Gastroesophageal sphincter (tissue), 4 donors: Measurements from ENCODE around the gene PCNX4. TPM values are rescaled to one million over a fixed set of nuclear protein-coding genes. Genes with fewer than 3 reads are reported as not detected.

Experiments used
- ATAC-seq: fragments of 150-250 bp; one replicate; pipeline ENCODE4 v1.9.1; 2016; ENCODE audit warnings: mild to moderate bottlenecking, moderate library complexity
- H3K27ac ChIP-seq, 4 donors: fragments of 200-600 bp; sonication (generic) in 3 of 4; 1 replicate in 3 of 4; 2 replicates in 1 of 4; pipeline ENCODE4 v1.5.1; 2016 to 2019
- H3K27me3 ChIP-seq: fragments of 200-600 bp; sonication (generic); one replicate; pipeline ENCODE4 v1.5.1; 2019
- H3K36me3 ChIP-seq, 2 donors: fragments of 200-600 bp; sonication (generic); one replicate each; pipeline ENCODE4 v1.5.1; 2019; ENCODE audit warnings: control low read depth in 1 of 2
- H3K4me1 ChIP-seq, 3 donors: fragments of 200-600 bp; sonication (generic); 1 replicate in 2 of 3; 2 replicates in 1 of 3; pipeline ENCODE4 v1.5.1; 2016 to 2019; ENCODE audit warnings: control low read depth in 2 of 3
- H3K4me3 ChIP-seq, 2 donors: fragments of 200-600 bp; sonication (generic); one replicate each; pipeline ENCODE4 v1.5.1; 2019; ENCODE audit warnings: mild to moderate bottlenecking in 1 of 2, moderate library complexity in 1 of 2
- H3K9me3 ChIP-seq, 3 donors: fragments of 200-600 bp; sonication (generic); one replicate each; pipeline ENCODE4 v1.5.1; 2017 to 2019; ENCODE audit warnings: control low read depth in 2 of 3
- EP300 ChIP-seq: sonication (generic); formaldehyde crosslinking; IDR thresholded peaks from one replicate; pipeline ENCODE4 v1.6.1; 2017; ENCODE audit warnings: antibody characterized with exemption, mild to moderate bottlenecking
- POLR2A ChIP-seq, 2 donors: fragments of 450-650 bp; IDR thresholded peaks; one replicate each; pipeline ENCODE4 v1.6.1; 2017; ENCODE audit warnings: antibody characterized with exemption in 2 of 2, mild to moderate bottlenecking in 2 of 2, moderate library complexity in 1 of 2
- POLR2AphosphoS5 ChIP-seq: sonication (generic); formaldehyde crosslinking; IDR thresholded peaks from one replicate; pipeline ENCODE4 v1.6.1; 2017; ENCODE audit warnings: antibody characterized with exemption
- WGBS, 2 donors: methylation state at CpG; one replicate each; pipeline ENCODE4 v1.1.5; 2018; ENCODE audit warnings: low coverage in 1 of 2; 5-methylcytosine and 5-hydroxymethylcytosine counted together
- total RNA-seq, 4 donors: library from RNA; depleted of rRNA; stranded (reverse); fragments of >200 nt; gene quantifications; one replicate each; pipeline ENCODE4 v1.1.0, GENCODE V29; 2016
- TF ChIP-seq, protein P1 (sequence below), 4 experiments: fragments of 200-600 bp in 2 of 4; fragments of 450-650 bp in 2 of 4; sonication (generic) in 1 of 4; IDR thresholded peaks; one replicate each; pipeline ENCODE4 v1.5.1; 2017 to 2019; ENCODE audit warnings: antibody characterized with exemption in 4 of 4, mild to moderate bottlenecking in 2 of 4, moderate library complexity in 2 of 4

Gene PCNX4
- total RNA-seq, 4 donors from 2014 or later: 30.0 to 65.7 (median 40.2) TPM

DNA sequence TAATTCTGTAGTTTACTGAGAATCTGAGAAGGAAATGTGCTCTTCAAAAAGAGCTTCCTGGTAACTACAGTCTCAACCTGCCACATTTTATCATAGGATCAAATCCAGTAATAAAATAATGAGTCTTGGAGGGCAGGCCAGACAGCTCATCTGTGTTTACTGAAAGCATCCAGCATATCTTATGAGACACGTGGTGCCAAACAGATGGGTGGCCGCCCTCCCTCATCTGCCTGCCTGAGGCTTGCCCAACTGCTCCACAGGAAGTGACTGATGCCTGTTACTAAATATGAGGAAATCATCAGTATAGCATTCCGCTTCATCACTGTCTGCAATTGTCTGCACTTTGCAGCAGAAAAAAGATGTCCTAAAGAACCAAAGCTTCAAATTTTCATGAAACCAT, 60.0 kb downstream of the PCNX4 start:
- Histone ChIP-seq H3K36me3 (peaks cover 3 to 77% of the 10 kb centered on the region in 2 donors), H3K27ac (peak overlapping the region in 3 of 4 donors; percentile 32 to 59 (median 38))
- TF ChIP-seq POLR2AphosphoS5: peak; percentile 35
- TF ChIP-seq, protein P1, sequence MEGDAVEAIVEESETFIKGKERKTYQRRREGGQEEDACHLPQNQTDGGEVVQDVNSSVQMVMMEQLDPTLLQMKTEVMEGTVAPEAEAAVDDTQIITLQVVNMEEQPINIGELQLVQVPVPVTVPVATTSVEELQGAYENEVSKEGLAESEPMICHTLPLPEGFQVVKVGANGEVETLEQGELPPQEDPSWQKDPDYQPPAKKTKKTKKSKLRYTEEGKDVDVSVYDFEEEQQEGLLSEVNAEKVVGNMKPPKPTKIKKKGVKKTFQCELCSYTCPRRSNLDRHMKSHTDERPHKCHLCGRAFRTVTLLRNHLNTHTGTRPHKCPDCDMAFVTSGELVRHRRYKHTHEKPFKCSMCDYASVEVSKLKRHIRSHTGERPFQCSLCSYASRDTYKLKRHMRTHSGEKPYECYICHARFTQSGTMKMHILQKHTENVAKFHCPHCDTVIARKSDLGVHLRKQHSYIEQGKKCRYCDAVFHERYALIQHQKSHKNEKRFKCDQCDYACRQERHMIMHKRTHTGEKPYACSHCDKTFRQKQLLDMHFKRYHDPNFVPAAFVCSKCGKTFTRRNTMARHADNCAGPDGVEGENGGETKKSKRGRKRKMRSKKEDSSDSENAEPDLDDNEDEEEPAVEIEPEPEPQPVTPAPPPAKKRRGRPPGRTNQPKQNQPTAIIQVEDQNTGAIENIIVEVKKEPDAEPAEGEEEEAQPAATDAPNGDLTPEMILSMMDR (IDR thresholded peaks at IDR 0.05): no peak

DNA sequence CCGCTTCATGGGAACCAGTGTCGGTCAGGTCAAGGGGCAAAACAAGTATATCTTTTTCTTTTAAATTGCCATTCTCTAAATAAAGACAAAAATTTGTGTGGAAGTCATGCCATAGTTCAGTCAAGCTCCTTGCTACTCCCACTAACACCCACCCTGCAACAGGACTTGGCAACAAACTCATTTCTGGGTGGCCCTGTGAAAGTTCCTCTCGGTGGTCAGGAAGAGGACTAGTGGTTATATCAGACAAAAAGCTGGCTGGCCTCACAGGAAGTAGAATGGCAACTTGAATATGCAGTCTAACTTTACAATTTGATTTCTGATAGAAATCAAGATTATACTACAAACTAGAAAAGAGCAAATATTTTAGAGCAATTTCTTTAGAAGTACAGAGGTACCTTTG, 62.3 kb downstream of the PCNX4 start:
- no peaks in the 10 kb centered on the region for H3K27me3 ChIP-seq
- H3K4me3 ChIP-seq: no peak overlapping the region
- ATAC-seq: no peak
- 80 to 100% methylated on average over 1 to 3 of the region's 3 CpGs for WGBS, 2 donors
- H3K4me1 ChIP-seq: peaks cover 0 to 17% (median 5%) of the 10 kb centered on the region in 3 donors
- no peak overlapping the region for H3K27ac ChIP-seq
- no peaks in the 10 kb centered on the region for H3K9me3 ChIP-seq
- TF ChIP-seq POLR2A (IDR thresholded peaks at IDR 0.05): no peak
- TF ChIP-seq POLR2AphosphoS5: no peak
- TF ChIP-seq EP300: no peak
- TF ChIP-seq, protein P1 (IDR thresholded peaks at IDR 0.05): no peak
- peaks cover 0 to 55% of the 10 kb centered on the region in 2 donors for H3K36me3 ChIP-seq

More for the DNA sequence above, 60.0 kb downstream of the PCNX4 start:
- WGBS, 2 donors: 33 to 54% methylated on average over 1 to 3 of the region's 3 CpGs
- Histone ChIP-seq H3K4me1 (peaks cover 0 to 17% (median 5%) of the 10 kb centered on the region in 3 donors), H3K27me3 (no peaks in the 10 kb centered on the region), H3K4me3 (no peak overlapping the region), H3K9me3 (no peaks in the 10 kb centered on the region)
- ATAC-seq: peak; percentile 98

DNA sequence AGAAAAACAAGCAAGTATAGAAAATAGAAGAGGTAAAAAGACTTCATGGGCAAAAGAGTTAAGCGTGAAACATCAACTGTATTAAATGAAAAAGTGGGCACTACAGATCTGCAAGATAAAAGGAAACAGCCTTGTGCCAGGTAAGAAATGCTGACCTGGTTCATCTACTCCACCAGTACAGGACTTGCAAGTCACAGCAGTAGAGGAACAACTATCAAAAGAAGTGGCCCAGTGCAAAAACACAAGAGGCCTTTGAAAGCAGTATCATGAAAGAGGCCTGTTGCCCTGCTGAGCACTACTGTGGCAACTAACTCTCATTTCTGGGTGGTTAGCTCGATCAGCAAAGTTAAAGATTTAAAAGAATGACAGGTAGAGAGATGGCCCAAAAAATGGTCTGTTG, 62.9 kb downstream of the PCNX4 start:
- no peak overlapping the region for H3K27ac ChIP-seq
- 79 to 100% methylated on average over 2 of the region's 2 CpGs for WGBS, 2 donors
- no peak for ATAC-seq
- peaks cover 0 to 48% of the 10 kb centered on the region in 2 donors for H3K36me3 ChIP-seq
- peaks cover 0 to 17% (median 5%) of the 10 kb centered on the region in 3 donors for H3K4me1 ChIP-seq
- no peaks in the 10 kb centered on the region for H3K9me3 ChIP-seq
- no peak for TF ChIP-seq EP300
- no peak for TF ChIP-seq POLR2AphosphoS5
- TF ChIP-seq POLR2A (IDR thresholded peaks at IDR 0.05): no peak
- TF ChIP-seq, protein P1 (IDR thresholded peaks at IDR 0.05): no peak
- no peak overlapping the region for H3K4me3 ChIP-seq
- no peaks in the 10 kb centered on the region for H3K27me3 ChIP-seq

DNA sequence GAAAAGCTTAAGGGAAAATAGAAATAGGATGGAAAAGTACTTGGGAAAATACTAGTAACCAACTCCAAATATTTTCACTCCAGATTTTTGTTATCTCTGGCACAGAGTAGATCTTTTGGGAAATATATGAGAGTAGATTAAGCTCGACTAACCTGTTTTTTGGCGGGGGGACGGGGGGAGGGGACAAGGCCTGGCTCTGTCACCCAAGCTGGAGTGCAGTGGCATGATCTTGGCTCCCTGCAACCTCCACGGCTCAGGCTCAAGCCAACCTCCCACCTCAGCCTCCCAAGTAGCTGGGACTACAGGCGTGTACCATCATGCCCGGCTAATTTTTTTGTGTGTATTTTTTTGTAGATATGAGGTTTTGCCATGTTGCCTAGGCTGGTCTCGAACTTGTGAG, 68.7 kb downstream of the PCNX4 start:
- no peak for ATAC-seq
- H3K4me1 ChIP-seq: peaks cover 0 to 42% (median 4%) of the 10 kb centered on the region in 3 donors
- no peak overlapping the region for H3K4me3 ChIP-seq
- no peaks in the 10 kb centered on the region for H3K27me3 ChIP-seq
- no peaks in the 10 kb centered on the region for H3K9me3 ChIP-seq
- no peak overlapping the region for H3K27ac ChIP-seq
- TF ChIP-seq POLR2AphosphoS5: no peak
- TF ChIP-seq POLR2A (IDR thresholded peaks at IDR 0.05): no peak
- TF ChIP-seq, protein P1 (IDR thresholded peaks at IDR 0.05): no peak
- no peak for TF ChIP-seq EP300
- H3K36me3 ChIP-seq: peaks cover 0 to 5% of the 10 kb centered on the region in 2 donors
- WGBS, 2 donors: 79 to 93% methylated on average over 4 to 7 of the region's 7 CpGs
